ENCODE data around the gene MORC2. TPM values are rescaled to one million over a fixed set of nuclear protein-coding genes. Genes with fewer than 3 reads are reported as not detected.

MORC2 gene
- total RNA-seq, 4 donors from 2014 or later, result 20.2 to 31.2 (median 27.7) TPM

- H3K27me3 ChIP-seq, result no peaks in the 10 kb centered on the region
- no peak for DNase-seq
- H3K36me3 ChIP-seq, result peaks cover 3 to 99% of the 10 kb centered on the region in 2 donors
- ATAC-seq, result no peak
- TF ChIP-seq POLR2A (IDR thresholded peaks at IDR 0.05) (no peak), CTCF (IDR thresholded peaks at IDR 0.05 in 4 of 5, conservative IDR thresholded peaks at IDR 0.05 in 1 of 5) (no peak)
- intact Hi-C loops (cut with DNase I; ENCODE audit: low total_unique reads) (no loop called here), in situ Hi-C loops (cut with MboI; ENCODE audit: low sequenced_read_pairs in 4 of 4) (no loop called here)
- H3K4me1 ChIP-seq, result no peaks in the 10 kb centered on the region
- H3K9me3 ChIP-seq, result no peaks in the 10 kb centered on the region
- H3K27ac ChIP-seq, result no peak overlapping the region
- H3K4me3 ChIP-seq, result no peak overlapping the region
Measured at GRCh38 chr22:30934053-30934452, 34.5 kb downstream of the MORC2 start.

- intact Hi-C loops (cut with DNase I; ENCODE audit: low total_unique reads) (no loop called here), in situ Hi-C loops (cut with MboI; ENCODE audit: low sequenced_read_pairs in 4 of 4) (no loop called here)
- TF ChIP-seq CTCF (IDR thresholded peaks at IDR 0.05 in 4 of 5, conservative IDR thresholded peaks at IDR 0.05 in 1 of 5) (no peak), POLR2A (IDR thresholded peaks at IDR 0.05) (no peak)
- Histone ChIP-seq H3K4me3 (no peak overlapping the region), H3K27ac (no peak overlapping the region), H3K27me3 (no peaks in the 10 kb centered on the region), H3K36me3 (peaks cover 3 to 100% of the 10 kb centered on the region in 2 donors), H3K9me3 (no peaks in the 10 kb centered on the region), H3K4me1 (no peaks in the 10 kb centered on the region)
- ATAC-seq (no peak), DNase-seq (no peak)
Measured at GRCh38 chr22:30933457-30933856, 35.1 kb downstream of the MORC2 start.

GRCh38 chr22:30932661-30933060 is 35.9 kb downstream of the MORC2 start:
- Histone ChIP-seq H3K27ac (no peak overlapping the region), H3K36me3 (peaks cover 3 to 100% of the 10 kb centered on the region in 2 donors), H3K4me1 (no peaks in the 10 kb centered on the region), H3K9me3 (no peaks in the 10 kb centered on the region), H3K4me3 (no peak overlapping the region), H3K27me3 (no peaks in the 10 kb centered on the region)
- DNase-seq (no peak), ATAC-seq (no peak)
- intact Hi-C loops (cut with DNase I; ENCODE audit: low total_unique reads) (no loop called here), in situ Hi-C loops (cut with MboI; ENCODE audit: low sequenced_read_pairs in 4 of 4) (no loop called here)
- TF ChIP-seq POLR2A (IDR thresholded peaks at IDR 0.05) (no peak), CTCF (IDR thresholded peaks at IDR 0.05 in 4 of 5, conservative IDR thresholded peaks at IDR 0.05 in 1 of 5) (no peak)

- intact Hi-C loops (cut with DNase I; ENCODE audit: low total_unique reads), result no loop called here
- in situ Hi-C loops (cut with MboI; ENCODE audit: low sequenced_read_pairs in 4 of 4), result no loop called here
Measured at GRCh38 chr22:30931541-30932300, 36.9 kb downstream of the MORC2 start.

More at GRCh38 chr22:30931541-30932300, 36.9 kb downstream of the MORC2 start:
- DNase-seq (no peak), ATAC-seq (no peak)
- no peak for TF ChIP-seq POLR2A (IDR thresholded peaks at IDR 0.05)
- TF ChIP-seq CTCF (IDR thresholded peaks at IDR 0.05 in 4 of 5, conservative IDR thresholded peaks at IDR 0.05 in 1 of 5), result no peak
- Histone ChIP-seq H3K27ac (no peak overlapping the region), H3K4me1 (no peaks in the 10 kb centered on the region), H3K27me3 (no peaks in the 10 kb centered on the region), H3K9me3 (no peaks in the 10 kb centered on the region), H3K4me3 (no peak overlapping the region), H3K36me3 (peaks cover 3 to 100% of the 10 kb centered on the region in 2 donors)

Data from gastrocnemius medialis (tissue), 4 donors.